Heart left ventricle (tissue), 16 donors: ENCODE measurements around the gene USP22. TPM values are rescaled to one million over a fixed set of nuclear protein-coding genes. Genes with fewer than 3 reads are reported as not detected.

ENCODE experiments used
- ATAC-seq, 4 donors: fragments of 200-7000 bp; cut with Tn5 transposase; one replicate each; pipeline ENCODE4 v1.9.1; 2020 to 2022; ENCODE audit warnings: moderate library complexity in 4 of 4, mild to moderate bottlenecking in 3 of 4, moderate number of reproducible peaks in 1 of 4
- DNase-seq, 5 donors: peaks; one replicate each; pipeline ENCODE4 v3.0.0-alpha.2; 2020
- H3K27ac ChIP-seq, 12 donors: fragments of 200-600 bp; sonication (generic) in 4 of 12; one replicate each; pipeline versions ENCODE4 v1.5.0 to v1.8.0; 2016 to 2022; ENCODE audit warnings: mild to moderate bottlenecking in 2 of 12
- H3K27me3 ChIP-seq, 9 donors: fragments of 200-600 bp; sonication (generic) in 2 of 9; one replicate each; pipeline versions ENCODE4 v1.5.1 to v1.8.0; 2016 to 2022; ENCODE audit warnings: mild to moderate bottlenecking in 3 of 9
- H3K36me3 ChIP-seq, 9 donors: fragments of 200-600 bp; sonication (generic) in 2 of 9; one replicate each; pipeline versions ENCODE4 v1.5.0 to v1.8.0; 2018 to 2022; ENCODE audit warnings: mild to moderate bottlenecking in 2 of 9
- H3K4me1 ChIP-seq, 12 donors: fragments of 200-600 bp; sonication (generic) in 4 of 12; one replicate each; pipeline versions ENCODE4 v1.5.0 to v1.8.0; 2016 to 2022; ENCODE audit warnings: mild to moderate bottlenecking in 3 of 12
- H3K4me3 ChIP-seq, 12 donors: fragments of 200-600 bp; sonication (generic) in 4 of 12; one replicate each; pipeline versions ENCODE4 v1.5.0 to v1.8.0; 2017 to 2022; ENCODE audit warnings: mild to moderate bottlenecking in 9 of 12, moderate library complexity in 4 of 12
- H3K9me3 ChIP-seq, 12 donors: fragments of 200-600 bp; sonication (generic) in 4 of 12; one replicate each; pipeline versions ENCODE4 v1.5.0 to v1.8.0; 2016 to 2022; ENCODE audit warnings: mild to moderate bottlenecking in 1 of 12
- POLR2A ChIP-seq, 2 donors: fragments of 450-650 bp; IDR thresholded peaks; one replicate each; pipeline ENCODE4 v1.6.1; 2017; ENCODE audit warnings: antibody characterized with exemption in 2 of 2, mild to moderate bottlenecking in 2 of 2, moderate library complexity in 2 of 2
- WGBS, 4 donors: extraction: QIAGEN DNeasy Blood & Tissue Kit in 2 of 4; methylation state at CpG; one replicate each; pipeline versions ENCODE4 v1.1.5 to v1.1.7; 2013 to 2018; 5-methylcytosine and 5-hydroxymethylcytosine counted together
- intact Hi-C, 10 donors: fragments of 100-400 bp; cut with DNase I; formaldehyde crosslinking; loops; one replicate each; pipeline versions ENCODE4 v1.11.1 to v1.14.2; 2022
- polyA plus RNA-seq, 2 donors: library from polyadenylated mRNA; stranded (reverse); fragments of 200-250 nt; gene quantifications; one replicate each; pipeline ENCODE4 v1.2.3, GENCODE V29; 2013
- total RNA-seq, 9 donors: library from RNA; depleted of rRNA in 2 of 9; stranded (reverse); fragments of >200 nt in 2 of 9; fragmentation: NEBNext Ultra II Directional in 3 of 9; extraction: Animal tissue kit (Norgen Biotek cat#: 25700) in 3 of 9; gene quantifications; one replicate each; pipeline versions ENCODE4 v1.1.0 to v1.2.4, GENCODE V29; 2016 to 2023
- TF ChIP-seq, protein P1 (sequence below), 12 donors: fragments of 200-600 bp; sonication (generic) in 4 of 12; IDR thresholded peaks; one replicate each; pipeline versions ENCODE4 v1.5.0 to v1.8.0; 2018 to 2022; ENCODE audit warnings: antibody characterized with exemption in 12 of 12, mild to moderate bottlenecking in 5 of 12
- donor health status: ischemic (EF 13 %, LVEDD 7.1; RV severe dilation, severe dysfunction).
- donor health status: healthy with polysubstance abuse.
- donor health status: DM: no; HTN: yes; CAD: no.
- donor health status: DM: no; HTN: no; CAD: no.
- donor health status: ischemic (EF 25% LVEDD 6.9; RV normal size, moderate dysfunction).
- donor health status: ischemic (EF 25% LVEDD 5.7; RV mildly dilated, moderate dysfunction).
- donor health status: healthy.
- donor health status: DM: yes; HTN: yes; CAD: no.
- donor health status: ischemic (EF 35%, LVEDD 5.7; RV mildly dilated, moderate dysfunction).
- donor health status: nonischemic (EF 11% LVEDD 7.7; RV severe dilation, severe dysfunction).
- donor health status: DM: yes; HTN: yes; CAD: no.
- donor health status: PGD.
- donor health status: ischemic (EF 29% LVEDD 5.4; RV normal size, mild dysfunction).
- donor health status: nonischemic (EF 23%, LVEDD 6.1; RV moderate dilation, normal function).

The USP22 gene
- total and polyA plus RNA-seq, 11 donors, result 33.7 to 207 (median 169) TPM

DNA sequence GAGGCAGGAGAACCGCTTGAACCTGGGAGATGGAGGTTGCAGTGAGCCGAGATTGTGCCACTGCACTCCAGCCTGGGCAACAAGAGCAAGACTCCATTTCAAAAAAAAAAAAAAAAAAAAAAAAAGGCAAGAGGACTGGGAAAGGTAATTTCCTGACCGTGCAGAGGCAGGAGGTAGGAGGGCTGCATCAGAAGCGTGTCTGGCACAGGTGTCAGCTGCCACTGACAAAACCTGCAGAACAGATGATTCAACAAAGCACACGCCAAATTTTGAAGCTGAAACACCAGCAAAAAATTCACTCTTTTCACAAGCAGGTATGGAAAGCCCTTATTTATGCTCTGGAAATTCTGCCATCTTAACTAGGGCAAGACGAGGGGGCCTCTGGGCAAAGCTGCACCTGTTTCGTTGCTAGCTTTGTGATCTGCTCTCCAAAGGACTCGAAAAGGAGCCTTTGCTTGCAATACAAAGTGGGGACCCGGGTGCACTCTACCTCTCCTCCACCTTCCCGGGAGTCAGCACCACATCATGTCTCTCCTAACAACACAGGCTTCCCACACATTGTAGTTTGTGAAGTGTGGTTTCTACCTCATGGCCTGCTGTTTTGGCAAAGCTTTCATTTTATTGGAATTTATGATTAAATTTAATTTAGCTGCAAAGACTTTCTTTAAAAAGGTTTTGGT lies 33.7 kb downstream of the USP22 start:
- intact Hi-C loops, result no loop called here
- DNase-seq (no peak), ATAC-seq (no peak)
- WGBS, 4 donors, result 81 to 86% (median 84%) methylated on average over 10 of the region's 10 CpGs
- peaks cover 0 to 37% (median 12%) of the 10 kb centered on the region in 12 donors for H3K4me1 ChIP-seq
- H3K27ac ChIP-seq, result no peak overlapping the region
- peaks cover 6 to 100% (median 100%) of the 10 kb centered on the region in 9 donors for H3K36me3 ChIP-seq
- no peaks in the 10 kb centered on the region for H3K27me3 ChIP-seq
- no peaks in the 10 kb centered on the region for H3K9me3 ChIP-seq
- H3K4me3 ChIP-seq, result no peak overlapping the region
- TF ChIP-seq POLR2A (IDR thresholded peaks at IDR 0.05), result no peak
- TF ChIP-seq, protein P1, sequence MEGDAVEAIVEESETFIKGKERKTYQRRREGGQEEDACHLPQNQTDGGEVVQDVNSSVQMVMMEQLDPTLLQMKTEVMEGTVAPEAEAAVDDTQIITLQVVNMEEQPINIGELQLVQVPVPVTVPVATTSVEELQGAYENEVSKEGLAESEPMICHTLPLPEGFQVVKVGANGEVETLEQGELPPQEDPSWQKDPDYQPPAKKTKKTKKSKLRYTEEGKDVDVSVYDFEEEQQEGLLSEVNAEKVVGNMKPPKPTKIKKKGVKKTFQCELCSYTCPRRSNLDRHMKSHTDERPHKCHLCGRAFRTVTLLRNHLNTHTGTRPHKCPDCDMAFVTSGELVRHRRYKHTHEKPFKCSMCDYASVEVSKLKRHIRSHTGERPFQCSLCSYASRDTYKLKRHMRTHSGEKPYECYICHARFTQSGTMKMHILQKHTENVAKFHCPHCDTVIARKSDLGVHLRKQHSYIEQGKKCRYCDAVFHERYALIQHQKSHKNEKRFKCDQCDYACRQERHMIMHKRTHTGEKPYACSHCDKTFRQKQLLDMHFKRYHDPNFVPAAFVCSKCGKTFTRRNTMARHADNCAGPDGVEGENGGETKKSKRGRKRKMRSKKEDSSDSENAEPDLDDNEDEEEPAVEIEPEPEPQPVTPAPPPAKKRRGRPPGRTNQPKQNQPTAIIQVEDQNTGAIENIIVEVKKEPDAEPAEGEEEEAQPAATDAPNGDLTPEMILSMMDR (IDR thresholded peaks at IDR 0.05), result no peak

GRCh38 chr17:21008160-21008915 lies 34.5 kb downstream of the USP22 start:
- Histone ChIP-seq H3K4me3 (no peak overlapping the region), H3K4me1 (peaks cover 0 to 38% (median 10%) of the 10 kb centered on the region in 12 donors), H3K9me3 (no peaks in the 10 kb centered on the region), H3K36me3 (peaks cover 8 to 100% (median 100%) of the 10 kb centered on the region in 9 donors), H3K27me3 (no peaks in the 10 kb centered on the region), H3K27ac (peak overlapping the region in 1 of 12 donors; percentile 22)
- no peak for ATAC-seq
- WGBS, 4 donors, result 81 to 89% (median 87%) methylated on average over 13 of the region's 13 CpGs
- TF ChIP-seq, protein P1 (IDR thresholded peaks at IDR 0.05), result no peak
- TF ChIP-seq POLR2A (IDR thresholded peaks at IDR 0.05), result no peak
- no peak for DNase-seq
- intact Hi-C loops, result no loop called here

DNA sequence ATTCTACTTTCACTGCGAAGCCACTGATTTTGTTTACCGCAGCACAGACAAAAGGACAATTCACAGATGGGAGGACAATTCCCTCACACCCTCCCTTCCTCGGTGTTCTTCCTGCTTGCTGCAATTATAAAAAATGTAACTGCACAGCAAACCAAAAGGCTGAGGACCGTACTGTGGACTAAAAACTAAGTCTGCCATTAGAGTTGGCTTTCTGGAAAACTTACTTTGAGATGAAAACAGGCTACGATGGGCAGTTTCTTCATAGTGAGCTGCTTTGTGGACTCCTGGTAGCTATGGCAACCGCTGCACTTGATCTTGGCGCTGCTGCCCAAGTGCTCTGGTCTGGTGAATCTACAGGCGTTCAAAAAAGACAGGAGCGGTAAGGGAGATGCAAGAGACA lies 35.2 kb downstream of the USP22 start:
- H3K4me3 ChIP-seq, result no peak overlapping the region

More for the DNA sequence above, 35.2 kb downstream of the USP22 start:
- no peaks in the 10 kb centered on the region for H3K9me3 ChIP-seq
- intact Hi-C loops, result no loop called here
- WGBS, 4 donors, result 70 to 82% (median 77%) methylated on average over 9 of the region's 9 CpGs
- peak overlapping the region in 1 of 12 donors; percentile 22 for H3K27ac ChIP-seq
- no peaks in the 10 kb centered on the region for H3K27me3 ChIP-seq
- no peak for ATAC-seq
- H3K4me1 ChIP-seq, result peaks cover 0 to 36% (median 8%) of the 10 kb centered on the region in 12 donors
- DNase-seq, result no peak
- H3K36me3 ChIP-seq, result peaks cover 8 to 100% (median 100%) of the 10 kb centered on the region in 9 donors
- TF ChIP-seq, protein P1 (IDR thresholded peaks at IDR 0.05), result no peak
- no peak for TF ChIP-seq POLR2A (IDR thresholded peaks at IDR 0.05)
